ENCODE results near the gene IL12RB1. TPM values are rescaled to one million over a fixed set of nuclear protein-coding genes. Genes with fewer than 3 reads are reported as not detected.
A peak's percentile ranks its signal among the peaks of the same experiment; 100 is the strongest.

Gene IL12RB1
- total RNA-seq, 1 experiment from 2014 or later: not detected

- Histone ChIP-seq H2AFZ (ENCODE audit: low read depth, low read length, poor library complexity, severe bottlenecking) (no peak overlapping the region), H3K27ac (ENCODE audit: low read depth, low read length) (peak overlapping the region; percentile 54), H3K4me1 (ENCODE audit: control insufficient read depth in 1 of 2, insufficient read depth in 2 of 2, low read length in 2 of 2) (peaks cover 6 to 30% of the 10 kb centered on the region in 2 experiments; a peak in 3 of 4 replicates), H3K4me2 (ENCODE audit: low read length) (peak overlapping the region; percentile 76; the same call in 1 of the 2 replicates), H3K9ac (ENCODE audit: low read length) (no peak overlapping the region), H3K36me3 (ENCODE audit: control insufficient read depth in 1 of 2, insufficient read depth in 2 of 2, low read length in 2 of 2) (no peaks in the 10 kb centered on the region), H3K9me2 (ENCODE audit: insufficient read depth) (no peaks in the 10 kb centered on the region), H4K20me1 (ENCODE audit: insufficient read depth) (no peaks in the 10 kb centered on the region), H3K27me3 (ENCODE audit: insufficient read depth, low read length) (no peaks in the 10 kb centered on the region), H3K79me2 (ENCODE audit: insufficient read depth, low read length) (no peaks in the 10 kb centered on the region), H3K9me3 (ENCODE audit: control insufficient read depth in 1 of 2, insufficient read depth in 1 of 2, low read depth in 1 of 2, low read length in 2 of 2) (no peaks in the 10 kb centered on the region), H3K4me3 (replicated peaks in 1 of 2; ENCODE audit: low read depth in 1 of 2, low read length in 2 of 2) (no peak overlapping the region)
- TF ChIP-seq CTCF (IDR thresholded peaks at IDR 0.05 in 2 of 3, conservative IDR thresholded peaks at IDR 0.05 in 1 of 3; ENCODE audit: borderline replicate concordance in 1 of 3, insufficient read depth in 1 of 3, low read depth in 2 of 3, low read length in 2 of 3) (no peak), YY1 (IDR thresholded peaks at IDR 0.05; ENCODE audit: extremely low read depth, insufficient replicate concordance, low read depth, low read length) (no peak), EGR1 (IDR thresholded peaks at IDR 0.05; ENCODE audit: low read depth) (no peak), FOSL1 (IDR thresholded peaks at IDR 0.05; ENCODE audit: low read depth) (no peak), ZNF274 (IDR thresholded peaks at IDR 0.05; ENCODE audit: low read depth, low read length) (no peak), EZH2 (IDR thresholded peaks at IDR 0.05) (no peak), JUND (IDR thresholded peaks at IDR 0.05) (no peak), SRF (IDR thresholded peaks at IDR 0.05; ENCODE audit: low read depth) (no peak), TCF7L2 (IDR thresholded peaks at IDR 0.05; ENCODE audit: borderline replicate concordance, extremely low read depth, insufficient read depth, insufficient read length) (no peak), ELF1 (IDR thresholded peaks at IDR 0.05; ENCODE audit: borderline replicate concordance, low read depth) (no peak), MAX (IDR thresholded peaks at IDR 0.05) (no peak), CEBPB (IDR thresholded peaks at IDR 0.05; ENCODE audit: low read depth) (no peak), ZFX (IDR thresholded peaks at IDR 0.05) (no peak), ATF3 (IDR thresholded peaks at IDR 0.05) (no peak)
- DNase-seq (ENCODE audit: low read depth, low spot score) (no peak), ATAC-seq (no peak)
- ChIA-PET CTCF (interaction anchor here (0.7 kb wide), 1 partner anchor 119 kb away, joined by 3 read pairs; no protein-coding TSS in a partner anchor), POLR2A (no interaction called here), RAD21 (ENCODE audit: low non-redundant PET in 1 of 2, low total read pairs in 2 of 2, uncharacterized antibody in 2 of 2, unreplicated experiment in 2 of 2) (interaction anchor here in 1 of 2 experiments (0.6 to 1.3 kb wide), 2 partner anchors 110 to 119 kb away, joined by 3 to 4 read pairs; no protein-coding TSS in a partner anchor)
- no TSS peak for BruUV-seq (replicated peaks)
- intact Hi-C loops (cut with micrococcal nuclease): loop anchor here (5.0 kb wide), 1 partner anchor 110 kb away; no protein-coding TSS in a partner anchor
These were observed 29.2 kb downstream of the IL12RB1 start for GRCh38 chr19:18057557-18057956.

Measured in HCT116 (cell line).